PFSK-1 (cell line): ENCODE results near the gene KIN.

Experiments
- FOXP2 ChIP-seq: optimal IDR thresholded peaks from 2 replicates; pipeline ENCODE3; 2011; ENCODE audit warnings: borderline replicate concordance, control low read depth, inconsistent platforms; ENCODE audit not compliant: insufficient read depth; ENCODE audit errors: extremely low read length, extremely low read depth
- POLR2AphosphoS5 ChIP-seq: IDR thresholded peaks from 2 replicates; pipeline ENCODE4 v1.6.1; 2012; ENCODE audit warnings: low read depth, mild to moderate bottlenecking, control low read depth, low read length, moderate library complexity
- REST ChIP-seq, 2 experiments: IDR thresholded peaks; 2 replicates each; pipeline versions ENCODE4 v1.6.1 to v1.8.0; 2011 to 2012; ENCODE audit warnings: low read depth in 2 of 2, low read length in 2 of 2, control low read depth in 1 of 2, inconsistent platforms in 1 of 2, mild to moderate bottlenecking in 1 of 2, moderate library complexity in 1 of 2; ENCODE audit not compliant: insufficient read depth in 1 of 2
- SIN3A ChIP-seq: IDR thresholded peaks from 2 replicates; pipeline ENCODE4 v1.6.1; 2012; ENCODE audit warnings: mild to moderate bottlenecking, low read length, moderate library complexity, borderline replicate concordance; ENCODE audit not compliant: insufficient read depth
- TAF1 ChIP-seq: IDR thresholded peaks from 2 replicates; pipeline ENCODE4 v1.6.1; 2012; ENCODE audit warnings: low read length, control low read depth, borderline replicate concordance; ENCODE audit not compliant: insufficient read depth

KIN gene

GRCh38 chr10:7811000-7811399, 23.2 kb upstream of the KIN start:
- TF ChIP-seq SIN3A: no peak
- TF ChIP-seq REST (IDR thresholded peaks at IDR 0.05; ENCODE audit: insufficient read depth in 1 of 2, low read depth in 2 of 2, low read length in 2 of 2): no peak
- no peak for TF ChIP-seq FOXP2
- no peak for TF ChIP-seq TAF1
- TF ChIP-seq POLR2AphosphoS5: no peak

GRCh38 chr10:7810443-7810842, 22.6 kb upstream of the KIN start:
- no peak for TF ChIP-seq REST (IDR thresholded peaks at IDR 0.05; ENCODE audit: insufficient read depth in 1 of 2, low read depth in 2 of 2, low read length in 2 of 2)
- no peak for TF ChIP-seq FOXP2
- TF ChIP-seq TAF1: no peak
- no peak for TF ChIP-seq POLR2AphosphoS5
- TF ChIP-seq SIN3A: no peak

- TF ChIP-seq POLR2AphosphoS5 (peak; percentile 5; the same call in 1 of the 2 replicates), SIN3A (no peak)
These were observed 21.0 kb upstream of the KIN start for GRCh38 chr10:7808686-7809267.

- TF ChIP-seq FOXP2: no peak
- TF ChIP-seq TAF1: no peak
- no peak for TF ChIP-seq SIN3A
- no peak for TF ChIP-seq REST (IDR thresholded peaks at IDR 0.05; ENCODE audit: insufficient read depth in 1 of 2, low read depth in 2 of 2, low read length in 2 of 2)
- TF ChIP-seq POLR2AphosphoS5: no peak
These were observed 16.9 kb upstream of the KIN start for GRCh38 chr10:7804741-7805140.

GRCh38 chr10:7804216-7804615, 16.4 kb upstream of the KIN start:
- TF ChIP-seq FOXP2 (no peak), TAF1 (no peak), REST (IDR thresholded peaks at IDR 0.05; ENCODE audit: insufficient read depth in 1 of 2, low read depth in 2 of 2, low read length in 2 of 2) (no peak), SIN3A (no peak), POLR2AphosphoS5 (no peak)
